ENCODE data around the gene LHX5. TPM values are rescaled to one million over a fixed set of nuclear protein-coding genes. Genes with fewer than 3 reads are reported as not detected.
"Not testable (repeated sequence)": the region's sequence is repeated elsewhere in the genome, so short reads cannot be mapped to it uniquely, and the experiment has no call there.

Gene LHX5
- total RNA-seq, 3 donors from 2014 or later, result not detected

GRCh38 chr12:113500306-113500675 lies 28.6 kb upstream of the LHX5 start:
- Histone ChIP-seq H3K27me3 (peaks cover 0 to 56% of the 10 kb centered on the region in 2 donors), H3K4me1 (no peaks in the 10 kb centered on the region), H3K27ac (no peak overlapping the region), H3K36me3 (no peaks in the 10 kb centered on the region), H3K4me3 (no peak overlapping the region), H3K9me3 (peaks cover 7 to 11% of the 10 kb centered on the region in 2 donors)
- TF ChIP-seq POLR2AphosphoS5 (IDR thresholded peaks at IDR 0.05), result no peak
- TF ChIP-seq, protein P1, sequence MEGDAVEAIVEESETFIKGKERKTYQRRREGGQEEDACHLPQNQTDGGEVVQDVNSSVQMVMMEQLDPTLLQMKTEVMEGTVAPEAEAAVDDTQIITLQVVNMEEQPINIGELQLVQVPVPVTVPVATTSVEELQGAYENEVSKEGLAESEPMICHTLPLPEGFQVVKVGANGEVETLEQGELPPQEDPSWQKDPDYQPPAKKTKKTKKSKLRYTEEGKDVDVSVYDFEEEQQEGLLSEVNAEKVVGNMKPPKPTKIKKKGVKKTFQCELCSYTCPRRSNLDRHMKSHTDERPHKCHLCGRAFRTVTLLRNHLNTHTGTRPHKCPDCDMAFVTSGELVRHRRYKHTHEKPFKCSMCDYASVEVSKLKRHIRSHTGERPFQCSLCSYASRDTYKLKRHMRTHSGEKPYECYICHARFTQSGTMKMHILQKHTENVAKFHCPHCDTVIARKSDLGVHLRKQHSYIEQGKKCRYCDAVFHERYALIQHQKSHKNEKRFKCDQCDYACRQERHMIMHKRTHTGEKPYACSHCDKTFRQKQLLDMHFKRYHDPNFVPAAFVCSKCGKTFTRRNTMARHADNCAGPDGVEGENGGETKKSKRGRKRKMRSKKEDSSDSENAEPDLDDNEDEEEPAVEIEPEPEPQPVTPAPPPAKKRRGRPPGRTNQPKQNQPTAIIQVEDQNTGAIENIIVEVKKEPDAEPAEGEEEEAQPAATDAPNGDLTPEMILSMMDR (IDR thresholded peaks at IDR 0.05), result no peak
- no peak for TF ChIP-seq POLR2A (IDR thresholded peaks at IDR 0.05)
- DNase-seq (ENCODE audit: low spot score in 2 of 2), result no peak
- intact Hi-C loops (cut with DNase I; ENCODE audit: low total_unique reads), result loop anchor here (10.0 kb wide), 1 partner anchor 665 kb away; no protein-coding TSS in a partner anchor

- H3K27ac ChIP-seq, result no peak overlapping the region
- DNase-seq (ENCODE audit: low spot score in 2 of 2), result no peak
- H3K9me3 ChIP-seq, result peaks cover under 1 to 11% of the 10 kb centered on the region in 2 donors
- intact Hi-C loops (cut with DNase I; ENCODE audit: low total_unique reads), result no loop called here
- H3K36me3 ChIP-seq, result no peaks in the 10 kb centered on the region
- no peaks in the 10 kb centered on the region for H3K4me1 ChIP-seq
- TF ChIP-seq POLR2AphosphoS5 (IDR thresholded peaks at IDR 0.05), result no peak
- TF ChIP-seq, protein P1 (IDR thresholded peaks at IDR 0.05), result no peak
- no peak overlapping the region for H3K4me3 ChIP-seq
- H3K27me3 ChIP-seq, result peaks cover 0 to 56% of the 10 kb centered on the region in 2 donors
Measured at GRCh38 chr12:113498490-113498889, 26.8 kb upstream of the LHX5 start.

DNA sequence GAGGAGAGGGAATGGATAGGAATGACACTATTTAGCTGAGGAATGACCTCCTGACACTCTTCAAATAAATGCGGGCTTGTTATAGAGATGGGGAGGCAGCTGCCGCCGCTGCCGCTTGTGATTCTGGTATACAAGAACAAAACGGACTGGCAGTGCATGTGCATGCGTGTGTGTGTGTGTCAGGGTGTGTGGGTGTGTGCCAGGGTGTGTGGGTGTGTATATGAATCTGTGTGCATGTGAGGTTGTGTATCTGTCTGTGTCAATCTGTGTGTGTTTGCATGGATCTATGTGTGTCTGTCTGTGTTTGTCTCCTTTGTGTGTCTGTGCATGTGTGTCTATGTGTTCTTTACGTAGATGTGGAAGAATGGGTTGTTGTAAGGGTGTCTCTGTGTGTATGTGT lies 26.0 kb upstream of the LHX5 start:
- Histone ChIP-seq H3K9me3 (peaks cover 0 to 11% of the 10 kb centered on the region in 2 donors), H3K4me1 (no peaks in the 10 kb centered on the region), H3K27ac (no peak overlapping the region), H3K27me3 (peaks cover 0 to 56% of the 10 kb centered on the region in 2 donors), H3K4me3 (no peak overlapping the region), H3K36me3 (no peaks in the 10 kb centered on the region)
- DNase-seq (ENCODE audit: low spot score in 2 of 2), result no peak
- intact Hi-C loops (cut with DNase I; ENCODE audit: low total_unique reads), result no loop called here
- no peak for TF ChIP-seq POLR2AphosphoS5 (IDR thresholded peaks at IDR 0.05)
- no peak for TF ChIP-seq POLR2A (IDR thresholded peaks at IDR 0.05)
- TF ChIP-seq, protein P1 (IDR thresholded peaks at IDR 0.05), result no peak

GRCh38 chr12:113495941-113496340 lies 24.3 kb upstream of the LHX5 start:
- H3K36me3 ChIP-seq; DNase-seq (ENCODE audit: low spot score in 2 of 2); H3K4me3 ChIP-seq; H3K27ac ChIP-seq; H3K9me3 ChIP-seq; H3K4me1 ChIP-seq; intact Hi-C loops (cut with DNase I; ENCODE audit: low total_unique reads): not testable (repeated sequence)
- H3K27me3 ChIP-seq, result peaks cover 0 to 38% of the 10 kb centered on the region in 2 donors

DNA sequence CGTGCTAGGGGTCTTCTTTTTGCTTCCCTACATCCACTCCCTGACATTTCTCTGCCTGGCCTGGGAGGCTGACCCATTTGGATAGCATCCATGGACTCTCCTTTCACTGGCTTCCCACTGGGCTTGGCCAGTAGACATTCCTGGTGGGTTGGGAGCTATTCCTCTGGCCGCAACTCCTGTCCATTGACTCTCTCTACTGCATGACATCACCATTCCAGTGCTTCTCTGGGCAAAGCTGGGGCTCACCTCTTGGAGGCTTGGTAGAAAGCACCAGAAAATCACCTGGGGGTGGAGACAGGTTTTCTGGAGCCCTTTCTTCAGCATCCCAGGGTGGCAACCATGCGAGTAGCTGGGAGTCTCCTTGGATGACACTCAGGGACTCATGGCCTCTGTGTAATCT lies 16.7 kb upstream of the LHX5 start:
- TF ChIP-seq POLR2A (IDR thresholded peaks at IDR 0.05), result no peak
- no peak for TF ChIP-seq POLR2AphosphoS5 (IDR thresholded peaks at IDR 0.05)
- TF ChIP-seq, protein P1 (IDR thresholded peaks at IDR 0.05), result no peak
- intact Hi-C loops (cut with DNase I; ENCODE audit: low total_unique reads), result no loop called here
- Histone ChIP-seq H3K9me3 (peaks cover 0 to 4% of the 10 kb centered on the region in 2 donors), H3K27me3 (peaks cover 0 to 62% of the 10 kb centered on the region in 2 donors), H3K36me3 (no peaks in the 10 kb centered on the region), H3K27ac (no peak overlapping the region), H3K4me3 (no peak overlapping the region), H3K4me1 (no peaks in the 10 kb centered on the region)
- no peak for DNase-seq (ENCODE audit: low spot score in 2 of 2)

DNA sequence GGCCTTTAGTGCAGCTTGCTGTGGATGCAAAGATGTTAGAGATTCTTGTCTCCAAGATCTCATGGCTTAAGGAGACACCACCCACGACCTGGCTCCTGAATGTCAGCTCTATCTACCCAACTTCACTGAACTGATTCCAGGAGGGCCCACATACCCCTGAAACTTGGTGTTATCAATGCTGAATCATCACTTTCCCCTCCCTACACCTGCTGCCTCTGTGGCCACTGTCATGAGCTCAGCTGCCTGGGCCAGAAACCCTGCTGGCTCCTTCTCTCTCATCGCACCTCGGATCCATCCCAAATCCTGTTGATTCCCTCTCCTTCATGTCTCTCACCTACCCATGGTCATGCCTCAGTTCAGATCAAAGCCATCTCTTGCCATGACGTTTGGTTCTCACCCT lies 15.1 kb upstream of the LHX5 start:
- Histone ChIP-seq H3K27me3 (peaks cover 0 to 78% of the 10 kb centered on the region in 2 donors), H3K27ac (no peak overlapping the region), H3K4me3 (no peak overlapping the region), H3K9me3 (no peaks in the 10 kb centered on the region), H3K4me1 (no peaks in the 10 kb centered on the region), H3K36me3 (no peaks in the 10 kb centered on the region)
- TF ChIP-seq POLR2A (IDR thresholded peaks at IDR 0.05) (no peak), POLR2AphosphoS5 (IDR thresholded peaks at IDR 0.05) (no peak)
- TF ChIP-seq, protein P1 (IDR thresholded peaks at IDR 0.05), result no peak
- no peak for DNase-seq (ENCODE audit: low spot score in 2 of 2)
- intact Hi-C loops (cut with DNase I; ENCODE audit: low total_unique reads), result no loop called here

Data from breast epithelium (tissue), 4 donors.